CD4-positive, alpha-beta T cell treated with Interleukin-1 beta for 1 hour (primary cell): ENCODE results near the gene TMIGD2.
"Not testable (repeated sequence)": the region's sequence is repeated elsewhere in the genome, so short reads cannot be mapped to it uniquely, and the experiment has no call there.

Source experiments
- DNase-seq, 2 donors: peaks; one replicate each; pipeline ENCODE4 v3.0.0-alpha.2; 2020 to 2022

The TMIGD2 gene

DNA sequence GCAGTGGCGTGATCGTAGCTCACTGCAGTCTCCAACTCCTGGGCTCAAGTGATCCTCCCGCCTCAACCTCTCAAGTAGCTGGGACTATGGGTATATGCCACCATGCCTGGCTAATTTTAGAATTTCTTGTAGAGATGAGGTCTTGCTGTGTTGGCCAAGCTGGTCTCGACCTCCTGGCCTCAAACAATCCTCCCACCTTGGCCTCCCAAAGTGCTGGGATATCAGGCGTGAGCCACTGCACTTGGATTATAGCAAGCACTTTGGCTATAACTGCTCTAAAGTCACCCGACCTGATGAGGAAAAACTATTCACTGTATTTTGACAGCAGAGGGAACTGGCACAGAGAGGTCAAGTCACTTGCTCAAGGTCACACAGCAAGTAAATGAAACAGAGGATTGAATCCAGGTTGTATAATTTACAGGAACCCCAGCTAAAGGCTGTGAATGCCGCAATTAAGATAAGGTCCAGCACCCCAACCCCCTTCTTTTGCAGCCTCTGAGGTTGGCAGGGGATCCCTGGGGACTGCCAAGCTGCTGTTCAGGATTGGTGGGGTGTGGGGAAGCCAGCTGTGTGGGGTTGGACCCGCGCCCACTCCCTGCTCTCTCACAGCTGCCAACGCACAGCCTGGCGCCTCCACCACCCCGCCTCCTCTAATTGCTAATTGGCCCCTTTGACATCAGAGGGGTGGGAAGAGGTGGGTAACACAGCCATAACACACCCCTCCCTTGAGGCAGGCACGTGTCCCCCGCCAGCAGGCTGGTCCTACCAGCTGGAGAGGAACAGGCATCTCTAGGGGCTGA is 6.0 kb downstream of the TMIGD2 start:
- DNase-seq = no peak

DNA sequence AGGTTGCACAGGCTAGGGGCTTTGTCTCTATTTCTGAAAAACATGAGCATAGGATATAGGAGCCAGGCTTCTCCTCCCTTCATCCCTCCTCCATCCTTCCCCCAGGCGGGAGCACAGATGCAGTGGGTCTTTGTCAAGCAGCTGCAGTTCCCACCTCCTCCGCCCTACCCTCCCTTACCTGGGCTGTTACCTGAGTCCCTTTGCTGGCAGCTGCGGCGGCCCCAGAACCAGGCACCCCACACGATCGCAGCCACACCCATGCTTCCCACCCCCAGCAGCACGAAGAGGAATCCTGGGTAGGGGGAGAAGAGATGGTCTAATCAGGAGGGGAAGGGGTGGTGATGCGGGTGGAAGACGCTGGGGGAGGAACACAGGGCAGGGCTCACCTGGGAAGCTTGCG is 7.8 kb downstream of the TMIGD2 start:
- no peak for DNase-seq

DNA sequence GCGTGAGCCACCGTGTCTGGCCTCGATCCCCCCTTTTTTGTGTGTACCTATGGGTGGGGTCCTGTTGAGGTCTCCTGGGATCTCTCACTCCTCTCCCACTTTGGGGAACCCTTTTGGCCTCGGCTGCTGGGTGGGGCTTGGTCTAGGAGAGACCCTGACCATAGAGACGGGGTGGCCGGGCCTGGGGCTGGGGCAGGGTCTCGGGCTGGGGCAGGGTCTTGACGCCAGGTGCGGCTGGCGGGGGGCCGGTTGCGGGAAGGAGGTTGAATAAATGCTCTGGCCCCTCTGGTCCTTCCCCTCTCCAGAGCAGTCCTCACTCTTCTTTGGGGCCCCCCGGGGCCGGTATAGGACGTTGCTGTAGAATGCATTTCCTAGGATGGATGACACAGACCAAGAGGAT is 9.7 kb downstream of the TMIGD2 start:
- no peak for DNase-seq

DNA sequence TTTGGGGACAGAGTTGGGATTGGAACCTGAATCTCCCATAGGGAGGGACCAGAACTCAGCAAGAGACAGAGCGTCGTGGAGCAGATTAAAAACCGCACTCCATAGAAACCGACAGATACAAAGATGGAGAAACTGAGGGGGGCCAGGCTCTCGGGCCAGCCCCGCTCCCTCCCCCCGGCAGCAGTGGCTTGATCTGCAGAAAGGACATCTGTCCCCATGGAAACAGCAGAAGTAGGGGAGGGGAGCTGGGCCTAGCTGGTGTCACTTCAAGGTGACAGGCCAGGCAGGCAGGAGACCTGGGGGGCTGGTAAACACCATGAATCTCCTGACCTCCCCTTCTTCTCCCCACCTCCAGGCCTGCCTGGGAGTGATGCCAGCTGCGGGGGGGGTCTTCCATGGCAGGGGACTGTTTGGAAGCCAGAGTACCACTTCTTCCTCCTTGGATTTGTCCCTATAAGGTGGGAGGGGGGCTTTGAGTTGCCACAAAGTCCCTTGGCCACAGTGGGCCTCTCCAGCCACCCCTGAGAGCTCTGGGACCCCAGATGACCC is 10.9 kb downstream of the TMIGD2 start:
- no peak for DNase-seq

DNA sequence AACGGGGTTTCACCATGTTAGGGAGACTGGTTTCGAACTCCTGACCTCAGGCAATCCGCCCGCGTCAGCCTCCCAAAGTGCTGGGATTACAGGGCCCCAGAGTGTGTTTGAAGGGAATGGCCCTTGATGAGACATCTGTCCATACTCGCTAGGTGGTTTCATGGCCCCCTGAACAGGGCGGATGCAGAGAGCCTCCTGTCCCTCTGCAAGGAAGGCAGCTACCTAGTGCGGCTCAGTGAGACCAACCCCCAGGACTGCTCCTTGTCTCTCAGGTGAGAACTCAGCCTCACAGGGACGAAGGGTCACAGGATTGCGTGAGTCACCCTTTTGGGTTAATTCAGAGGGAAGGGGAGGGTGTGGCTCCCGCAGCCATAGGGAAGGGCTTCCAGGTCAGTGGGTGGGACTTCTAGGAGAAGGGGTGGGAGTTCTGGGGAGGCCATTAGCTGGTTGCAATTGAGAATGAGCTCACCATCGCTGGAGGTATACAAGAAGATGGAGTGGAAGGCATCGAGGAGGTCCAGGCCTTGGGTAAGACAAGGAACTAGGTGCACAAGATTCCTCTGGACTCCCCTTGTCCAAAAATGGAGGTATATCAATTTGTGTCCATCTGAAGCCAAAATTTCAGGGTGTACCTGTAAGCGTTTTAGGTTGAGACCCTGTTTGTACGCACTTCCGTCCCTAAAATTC is 14.0 kb downstream of the TMIGD2 start:
- no peak for DNase-seq

DNA sequence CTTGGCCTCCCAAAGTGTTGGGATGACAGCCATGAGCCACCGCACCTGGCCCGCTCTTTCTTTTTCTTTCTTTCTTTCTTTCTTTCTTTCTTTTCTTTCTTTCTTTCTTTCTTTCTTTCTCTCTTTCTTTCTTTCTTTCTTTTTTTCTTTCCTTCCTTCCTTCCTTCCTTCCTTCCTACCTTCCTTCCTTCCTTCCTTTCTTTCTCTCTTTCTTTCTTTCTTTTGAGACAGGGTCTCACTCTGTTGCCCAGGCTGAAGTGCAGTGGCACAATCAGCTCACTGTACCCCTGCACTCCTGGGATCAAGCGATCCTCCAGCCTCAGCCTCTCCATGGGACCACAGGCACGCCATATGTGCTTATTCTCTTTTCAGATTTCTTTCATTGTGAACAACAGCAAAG is 16.0 kb downstream of the TMIGD2 start:
- not testable (repeated sequence) for DNase-seq

DNA sequence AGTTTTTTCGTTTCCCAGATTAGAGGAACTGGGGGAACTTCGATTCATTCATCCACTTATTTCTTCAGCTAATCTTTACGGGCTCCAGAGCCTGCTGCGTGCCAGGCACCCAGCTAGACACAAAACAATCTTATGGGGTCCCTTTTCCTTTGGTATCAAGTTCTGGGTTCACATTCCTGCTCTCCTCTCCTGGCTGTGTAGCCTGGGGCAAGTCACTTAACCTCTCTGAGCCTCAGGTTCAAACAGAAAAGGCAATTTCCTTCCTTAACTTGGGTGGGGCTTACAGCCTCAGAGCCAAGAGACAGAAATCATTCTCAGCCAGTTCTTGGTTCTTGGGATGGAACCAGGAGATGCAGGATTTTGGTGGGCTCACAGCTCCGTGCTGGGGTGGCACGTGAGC is 17.2 kb downstream of the TMIGD2 start:
- DNase-seq = no peak

DNA sequence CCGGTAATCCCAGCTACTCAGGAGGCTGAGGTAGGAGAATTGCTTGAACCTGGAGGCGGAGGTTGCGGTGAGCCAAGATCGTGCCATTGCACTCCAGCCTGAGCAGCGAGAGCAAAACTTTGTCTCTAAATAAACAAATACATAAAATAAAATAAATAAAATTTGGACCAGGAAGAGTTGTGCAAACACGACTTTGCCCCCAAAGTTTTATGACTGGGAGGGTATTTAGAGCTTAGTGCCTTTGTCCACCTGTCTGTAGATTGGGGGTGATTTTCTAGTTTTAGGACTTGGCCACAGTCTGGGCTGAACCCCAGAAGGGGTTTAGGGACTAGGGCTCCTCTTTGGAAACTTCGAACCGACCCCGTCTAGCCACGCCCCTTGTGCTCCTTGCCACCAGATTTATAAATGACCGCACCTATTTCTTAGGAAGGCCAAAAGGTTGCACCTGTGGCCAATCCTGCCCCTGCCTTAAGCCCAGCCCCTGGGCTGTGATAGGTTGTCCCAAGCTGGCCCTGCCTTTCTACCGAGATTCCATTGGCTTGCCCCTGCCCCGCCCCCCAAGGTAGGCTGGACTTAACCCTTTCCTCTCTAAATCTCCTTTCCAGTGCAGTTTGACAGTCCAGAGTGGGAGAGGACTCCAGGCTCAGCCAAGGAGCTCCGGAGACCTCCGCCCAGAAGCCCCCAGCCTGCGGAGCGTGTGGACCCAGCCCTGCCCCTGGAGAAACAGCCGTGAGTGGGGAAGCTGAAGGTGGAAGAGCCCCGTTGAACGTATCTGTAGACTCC is 17.8 kb downstream of the TMIGD2 start:
- DNase-seq = no peak

DNA sequence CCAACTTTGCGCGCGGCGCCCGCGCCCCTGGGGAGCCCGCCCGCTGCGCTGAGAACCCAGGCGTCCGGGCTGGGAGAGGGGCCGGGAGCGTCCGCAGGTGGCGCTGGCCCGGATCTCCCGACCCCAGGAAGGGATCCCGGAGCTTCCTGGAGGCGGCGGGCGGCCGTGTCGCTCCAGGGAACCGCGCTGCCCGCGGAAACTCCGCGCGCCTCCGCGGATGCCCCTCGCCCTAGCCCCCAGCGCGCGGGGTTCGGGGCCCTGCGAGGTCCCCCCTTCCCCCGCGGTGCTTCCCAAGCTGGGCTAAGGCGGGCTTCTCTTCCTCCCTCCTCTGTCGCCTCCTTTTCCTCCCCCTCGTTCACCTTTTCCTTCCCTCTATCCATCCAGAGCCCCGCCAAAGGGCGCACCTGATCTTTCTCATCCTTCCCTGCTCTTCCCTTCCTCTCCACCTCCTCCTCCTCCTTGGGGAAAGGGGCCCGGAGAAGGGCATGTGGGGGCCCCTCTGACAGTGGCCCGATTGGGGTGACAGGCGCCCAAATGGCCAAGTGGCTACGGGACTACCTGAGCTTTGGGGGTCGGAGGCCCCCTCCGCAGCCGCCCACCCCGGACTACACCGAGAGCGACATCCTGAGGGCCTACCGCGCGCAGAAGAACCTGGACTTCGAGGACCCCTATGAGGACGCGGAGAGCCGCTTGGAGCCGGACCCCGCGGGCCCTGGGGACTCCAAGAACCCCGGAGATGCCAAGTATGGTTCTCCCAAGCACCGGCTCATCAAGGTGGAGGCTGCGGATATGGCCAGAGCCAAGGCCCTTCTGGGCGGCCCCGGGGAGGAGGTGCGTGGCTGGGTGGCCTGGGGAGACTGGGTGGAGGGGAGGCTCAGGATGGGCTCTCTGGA is 22.4 kb downstream of the TMIGD2 start:
- DNase-seq = no peak

DNA sequence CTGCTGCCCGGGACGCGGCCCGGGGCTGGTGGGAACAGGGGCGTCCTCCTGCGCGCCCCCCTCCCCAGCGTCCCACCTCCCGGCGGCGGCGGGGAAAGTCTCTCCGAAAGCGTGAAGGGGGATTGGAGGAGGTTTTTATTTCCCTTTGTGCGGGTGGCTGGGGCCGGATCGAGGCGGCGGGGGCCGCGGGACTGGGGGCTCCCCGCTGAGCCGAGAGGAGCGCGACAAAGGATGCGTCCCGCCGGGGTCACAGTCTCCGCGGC is 23.0 kb downstream of the TMIGD2 start:
- no peak for DNase-seq

DNA sequence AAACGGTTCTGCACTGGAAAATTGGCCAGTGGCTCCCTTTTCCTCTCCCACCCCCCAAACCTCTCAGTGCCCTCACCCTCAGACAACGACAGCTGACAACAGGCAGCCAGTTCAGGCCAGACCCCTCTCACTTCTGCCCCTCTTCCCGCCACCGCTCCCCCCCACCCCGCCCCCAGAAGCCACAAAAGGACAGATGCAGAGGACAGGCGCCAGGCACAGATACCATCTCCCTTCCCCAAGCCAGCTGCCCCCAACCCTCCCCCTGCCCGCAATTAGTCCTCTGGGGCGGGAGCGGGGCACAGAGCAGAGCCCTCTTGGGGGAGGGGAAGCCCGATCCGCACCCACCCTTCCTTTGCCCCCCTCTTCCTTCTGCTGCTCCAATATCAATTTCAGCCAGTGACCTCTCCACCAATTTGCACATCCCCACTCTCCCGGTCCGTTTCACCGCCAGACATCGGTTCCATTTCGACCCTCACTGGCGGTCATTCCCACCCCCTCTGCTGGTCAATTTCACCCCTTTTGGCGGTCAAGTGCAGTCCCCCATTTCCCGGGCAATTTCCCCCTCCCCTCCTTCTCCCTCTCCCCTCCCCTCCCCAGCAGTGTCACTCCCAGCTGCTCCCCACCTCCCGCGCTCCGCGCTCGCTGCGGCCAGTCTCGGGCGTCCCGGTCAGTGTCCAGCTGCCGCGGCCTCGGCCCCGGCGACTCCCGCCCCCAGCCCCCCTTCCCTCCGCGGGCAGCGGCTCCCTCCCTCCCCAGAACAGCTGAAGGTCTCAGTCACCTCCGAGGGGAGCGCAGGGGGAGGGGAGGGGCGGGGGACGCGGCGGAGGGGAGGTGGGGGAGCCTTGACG is 23.5 kb downstream of the TMIGD2 start, which contains the start of gene SHD:
TSS of gene SHD (plus strand) at position 848 of the 848 bp plus-strand sequence. CDS start 798 bp downstream, outside the sequence.
- DNase-seq = no peak

DNA sequence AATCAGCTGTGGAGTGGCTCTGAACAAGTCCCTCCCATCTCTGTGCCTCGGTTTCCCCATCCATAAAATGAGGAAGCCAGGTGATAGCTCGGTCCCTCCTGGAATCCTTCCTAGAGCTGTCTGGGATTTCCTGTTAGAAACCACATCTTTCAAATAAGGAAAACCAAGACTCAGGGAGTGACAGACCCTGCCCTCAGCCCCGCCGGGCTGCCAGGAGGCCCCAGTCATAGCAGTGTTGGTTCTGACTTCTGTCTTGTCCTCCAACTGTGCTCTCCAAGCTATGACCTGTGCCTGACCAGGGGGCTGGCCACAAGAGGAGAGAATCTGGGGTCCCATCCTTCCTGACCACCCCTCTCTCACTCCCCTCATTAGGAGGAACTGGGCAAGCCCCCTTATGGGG is 24.2 kb downstream of the TMIGD2 start:
- DNase-seq = no peak

DNA sequence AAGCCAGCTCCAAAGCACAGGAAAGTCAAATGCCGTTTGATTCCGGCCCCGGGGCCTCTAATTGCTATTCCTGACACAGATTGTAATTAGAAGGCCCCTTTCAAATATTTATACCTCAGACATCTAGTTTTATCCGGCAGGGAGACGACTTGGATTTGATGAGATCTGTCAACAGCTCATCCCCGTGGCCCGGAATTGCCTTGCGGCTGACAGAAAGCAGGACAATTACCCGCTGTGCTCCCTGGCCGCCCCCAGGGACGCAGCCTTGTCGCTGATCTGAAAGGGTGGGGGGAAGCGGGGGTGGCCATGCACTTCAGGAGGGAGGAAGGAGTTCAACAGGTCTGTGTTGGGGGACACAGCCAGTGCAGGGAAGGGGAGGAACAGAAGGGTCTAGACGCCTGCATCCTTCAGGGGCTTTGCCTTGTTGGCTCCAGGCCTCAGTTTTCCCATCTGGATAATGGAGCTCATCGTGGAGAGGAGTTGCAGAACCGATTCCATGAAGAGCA is 24.9 kb downstream of the TMIGD2 start:
- no peak for DNase-seq

DNA sequence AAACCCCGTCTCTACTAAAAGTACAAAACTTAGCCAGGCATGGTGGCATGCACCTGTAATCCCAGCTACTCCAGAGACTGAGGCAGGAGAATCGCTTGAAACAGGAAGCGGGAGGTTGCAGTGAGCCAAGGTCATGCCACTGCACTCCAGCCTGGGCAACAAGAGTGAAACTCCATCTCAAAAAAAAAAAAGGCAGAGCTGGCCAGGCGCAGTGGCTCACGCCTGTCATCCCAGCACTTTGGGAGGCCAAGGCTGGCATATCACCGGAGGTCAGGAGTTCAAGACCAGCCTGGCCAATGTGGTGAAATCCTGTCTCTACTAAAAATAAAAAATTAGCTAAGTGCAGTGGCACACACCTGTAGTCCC is 27.9 kb downstream of the TMIGD2 start:
- not testable (repeated sequence) for DNase-seq

DNA sequence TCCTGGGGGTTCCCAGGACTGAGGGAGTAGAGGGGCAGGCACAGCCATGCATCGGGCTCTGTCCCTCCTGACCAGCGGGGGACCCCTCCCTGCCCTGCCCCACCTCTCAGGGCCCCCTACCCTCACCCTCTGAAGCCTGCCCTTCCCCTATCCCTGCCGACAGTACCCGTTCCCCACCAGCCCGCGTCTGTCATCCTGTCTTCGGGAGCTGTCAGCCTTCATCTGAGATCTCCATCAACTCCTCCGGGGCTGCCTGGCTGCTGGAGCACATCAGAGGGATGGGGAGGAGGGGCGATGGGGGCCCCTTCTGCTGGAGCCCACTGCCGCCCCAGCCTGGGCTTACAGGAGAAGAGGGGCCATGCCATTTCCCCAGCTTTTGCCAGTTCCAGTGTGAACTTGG is 29.3 kb downstream of the TMIGD2 start:
- no peak for DNase-seq

DNA sequence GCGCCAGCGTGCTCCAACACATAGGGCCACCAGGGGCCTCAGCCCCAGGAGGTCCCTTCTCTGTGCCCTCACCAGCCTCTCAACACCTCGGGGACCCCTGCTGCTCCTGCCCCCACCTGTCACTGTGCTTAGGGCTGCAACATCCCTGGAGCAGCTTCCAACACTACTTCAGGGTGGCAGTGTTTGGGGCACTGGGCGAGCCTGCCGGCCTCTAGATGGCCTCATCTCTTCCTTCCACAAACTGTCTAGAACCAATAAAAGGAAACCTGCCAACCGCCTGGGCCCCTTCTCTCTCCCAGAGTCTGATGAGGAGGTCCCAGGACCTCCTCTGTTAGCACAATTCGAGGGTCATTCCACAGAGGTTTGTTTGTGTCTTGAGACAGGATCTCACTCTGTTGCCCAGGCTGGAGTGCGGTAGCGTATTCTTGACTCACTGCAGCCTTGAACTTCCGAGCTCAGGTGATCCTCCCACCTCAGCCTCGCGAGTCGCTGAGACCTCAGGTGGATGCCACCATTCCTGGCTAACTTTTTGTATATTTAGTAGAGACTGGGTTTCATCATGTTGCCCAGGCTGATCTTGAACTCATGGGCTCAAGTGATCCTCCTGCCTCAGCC is 33.3 kb downstream of the TMIGD2 start:
- no peak for DNase-seq

DNA sequence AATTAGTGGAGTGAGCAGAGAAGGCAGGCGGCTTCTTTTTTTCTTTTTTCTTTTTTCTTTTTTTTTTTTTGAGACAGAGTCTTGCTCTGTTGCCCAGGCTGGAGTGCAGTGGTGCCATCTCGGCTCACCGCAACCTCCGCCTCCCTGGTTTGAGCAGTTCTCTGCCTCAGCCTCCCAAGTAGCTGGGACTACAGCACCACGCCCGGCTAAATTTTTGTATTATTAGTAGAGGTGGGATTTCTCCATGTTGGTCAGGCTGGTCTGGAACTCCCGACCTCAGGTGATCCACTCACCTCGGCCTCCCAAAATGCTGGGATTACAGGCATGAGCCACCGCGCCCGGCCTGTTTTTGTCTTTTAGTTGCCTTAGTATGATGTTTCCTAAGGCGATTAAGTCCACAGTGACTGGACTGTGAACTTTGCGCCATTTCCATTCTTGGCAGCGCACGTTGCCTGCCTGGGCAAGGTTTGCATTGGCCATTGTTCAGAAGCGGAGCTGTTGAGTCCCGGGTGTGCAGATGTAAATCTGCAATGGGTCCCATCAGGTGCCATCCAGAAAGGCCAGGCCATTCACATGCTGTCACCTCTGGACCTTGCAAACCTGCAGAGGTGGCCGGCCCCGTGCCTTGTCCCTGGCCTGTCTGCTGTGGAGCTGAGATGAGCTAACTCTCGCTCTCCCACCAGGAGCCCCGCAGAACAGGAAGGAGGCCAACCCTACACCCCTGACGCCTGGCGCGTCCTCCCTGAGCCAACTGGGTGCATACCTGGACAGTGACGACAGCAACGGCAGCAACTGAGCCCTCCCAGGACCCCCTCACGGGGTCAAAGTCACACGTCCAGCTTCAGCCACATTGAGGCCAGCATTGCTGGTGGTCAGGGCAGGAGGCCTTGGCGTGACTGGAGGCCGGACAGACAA is 34.0 kb downstream of the TMIGD2 start:
- no peak for DNase-seq

DNA sequence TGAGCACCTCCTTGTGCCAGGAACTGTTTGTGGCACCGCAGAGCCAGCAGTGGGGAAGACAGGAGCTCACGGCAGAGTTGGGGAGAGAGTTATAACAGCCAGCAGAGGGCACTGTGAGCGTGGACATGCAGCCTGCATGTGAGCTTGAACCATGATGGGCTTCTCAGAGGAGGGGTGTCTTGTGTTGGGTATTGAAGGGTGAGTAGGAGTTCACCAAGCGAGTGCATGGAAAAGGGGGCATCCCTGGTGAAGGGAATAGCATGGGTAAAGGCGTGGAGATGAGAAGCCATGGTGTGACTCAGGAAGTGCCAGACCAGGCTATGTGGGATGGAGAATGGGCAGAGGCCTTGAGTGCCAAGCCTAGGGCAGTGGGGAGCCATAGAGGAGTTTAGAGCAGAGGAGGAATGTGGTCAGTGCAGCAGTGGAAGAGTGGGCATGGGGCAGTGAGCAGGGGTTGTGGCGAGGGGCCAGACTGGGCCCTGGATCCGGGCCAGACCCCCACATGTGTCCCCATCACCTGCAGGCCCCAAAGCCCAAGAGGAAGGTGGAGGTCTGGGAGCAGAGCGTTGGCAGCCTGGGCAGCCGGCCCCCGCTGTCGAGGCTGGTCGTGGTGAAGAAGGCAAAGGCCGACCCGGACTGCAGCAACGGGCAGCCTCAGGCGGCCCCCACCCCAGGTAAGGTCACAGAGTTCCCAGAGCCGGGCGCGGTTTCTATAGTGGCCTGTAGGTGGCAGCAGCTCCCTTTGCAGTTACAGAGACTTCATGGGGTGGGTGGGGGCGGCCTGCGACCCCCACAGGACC is 34.9 kb downstream of the TMIGD2 start:
- DNase-seq = peak; percentile 49 to 53
